Spleen (tissue), 7 donors: ENCODE results near the gene APOA4.

Experiments
- POLR2A ChIP-seq, 3 donors: fragments of 450-650 bp; IDR thresholded peaks; one replicate each; pipeline ENCODE4 v1.5.1; 2017; ENCODE audit warnings: antibody characterized with exemption in 3 of 3, mild to moderate bottlenecking in 1 of 3
- TF ChIP-seq, protein P1 (sequence below), 11 experiments: fragments of 200-600 bp in 7 of 11; fragments of 450-650 bp in 4 of 11; sonication (generic) in 4 of 11; IDR thresholded peaks in 8 of 11; conservative IDR thresholded peaks in 3 of 11; 1 replicate in 7 of 11; 2 replicates in 4 of 11; pipeline versions ENCODE4 v1.4.0 to v1.8.0; 2016 to 2021; ENCODE audit warnings: antibody characterized with exemption in 11 of 11, inconsistent platforms in 4 of 11, mild to moderate bottlenecking in 1 of 11
- donor health status: DM: no; HTN: no; CAD: no; lungs with moderate emphysema.
- donor health status: DM: no; HTN: no; CAD: no.
- donor health status: DM: no; HTN: no; CAD: no.

DNA sequence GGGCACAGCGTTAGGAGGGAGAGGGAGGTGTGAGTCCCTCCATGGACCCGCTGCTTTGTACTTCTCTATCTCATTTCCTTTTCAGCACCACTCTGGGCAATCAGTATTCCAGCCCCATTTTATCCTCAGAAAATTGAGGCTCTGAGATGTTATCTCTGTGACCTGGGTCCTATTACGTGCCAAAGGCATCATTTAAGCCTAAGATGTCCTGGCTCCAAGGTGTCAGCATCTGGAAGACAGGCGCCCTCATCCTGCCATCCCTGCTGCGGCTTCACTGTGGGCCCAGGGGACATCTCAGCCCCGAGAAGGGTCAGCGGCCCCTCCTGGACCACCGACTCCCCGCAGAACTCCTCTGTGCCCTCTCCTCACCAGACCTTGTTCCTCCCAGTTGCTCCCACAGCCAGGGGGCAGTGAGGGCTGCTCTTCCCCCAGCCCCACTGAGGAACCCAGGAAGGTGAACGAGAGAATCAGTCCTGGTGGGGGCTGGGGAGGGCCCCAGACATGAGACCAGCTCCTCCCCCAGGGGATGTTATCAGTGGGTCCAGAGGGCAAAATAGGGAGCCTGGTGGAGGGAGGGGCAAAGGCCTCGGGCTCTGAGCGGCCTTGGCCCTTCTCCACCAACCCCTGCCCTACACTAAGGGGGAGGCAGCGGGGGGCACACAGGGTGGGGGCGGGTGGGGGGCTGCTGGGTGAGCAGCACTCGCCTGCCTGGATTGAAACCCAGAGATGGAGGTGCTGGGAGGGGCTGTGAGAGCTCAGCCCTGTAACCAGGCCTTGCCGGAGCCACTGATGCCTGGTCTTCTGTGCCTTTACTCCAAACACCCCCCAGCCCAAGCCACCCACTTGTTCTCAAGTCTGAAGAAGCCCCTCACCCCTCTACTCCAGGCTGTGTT is 5.8 kb upstream of the APOA4 start:
- no peak for TF ChIP-seq POLR2A (IDR thresholded peaks at IDR 0.05)
- TF ChIP-seq, protein P1, sequence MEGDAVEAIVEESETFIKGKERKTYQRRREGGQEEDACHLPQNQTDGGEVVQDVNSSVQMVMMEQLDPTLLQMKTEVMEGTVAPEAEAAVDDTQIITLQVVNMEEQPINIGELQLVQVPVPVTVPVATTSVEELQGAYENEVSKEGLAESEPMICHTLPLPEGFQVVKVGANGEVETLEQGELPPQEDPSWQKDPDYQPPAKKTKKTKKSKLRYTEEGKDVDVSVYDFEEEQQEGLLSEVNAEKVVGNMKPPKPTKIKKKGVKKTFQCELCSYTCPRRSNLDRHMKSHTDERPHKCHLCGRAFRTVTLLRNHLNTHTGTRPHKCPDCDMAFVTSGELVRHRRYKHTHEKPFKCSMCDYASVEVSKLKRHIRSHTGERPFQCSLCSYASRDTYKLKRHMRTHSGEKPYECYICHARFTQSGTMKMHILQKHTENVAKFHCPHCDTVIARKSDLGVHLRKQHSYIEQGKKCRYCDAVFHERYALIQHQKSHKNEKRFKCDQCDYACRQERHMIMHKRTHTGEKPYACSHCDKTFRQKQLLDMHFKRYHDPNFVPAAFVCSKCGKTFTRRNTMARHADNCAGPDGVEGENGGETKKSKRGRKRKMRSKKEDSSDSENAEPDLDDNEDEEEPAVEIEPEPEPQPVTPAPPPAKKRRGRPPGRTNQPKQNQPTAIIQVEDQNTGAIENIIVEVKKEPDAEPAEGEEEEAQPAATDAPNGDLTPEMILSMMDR (IDR thresholded peaks at IDR 0.05 in 8 of 11, conservative IDR thresholded peaks at IDR 0.05 in 3 of 11), result no peak
